Adipocyte (in vitro differentiated cells): Measurements from ENCODE around the gene DRD1.
"Not testable (repeated sequence)": the region's sequence is repeated elsewhere in the genome, so short reads cannot be mapped to it uniquely, and the experiment has no call there.

Experiments used
- DNase-seq: peaks from one replicate; pipeline ENCODE4 v3.0.0-alpha.2; 2015; ENCODE audit warnings: low read depth
- H3K27me3 ChIP-seq: replicated peaks from 2 replicates; pipeline ENCODE4 v1.7.0; 2013; ENCODE audit warnings: mild to moderate bottlenecking, low read length, moderate library complexity; ENCODE audit not compliant: control insufficient read depth, insufficient read depth
- H3K36me3 ChIP-seq: 2 replicates; pipeline ENCODE4 v1.7.0; 2013; ENCODE audit warnings: low read length, mild to moderate bottlenecking, moderate library complexity; ENCODE audit not compliant: control insufficient read depth, insufficient read depth, severe bottlenecking
- H3K4me1 ChIP-seq: 2 replicates; pipeline ENCODE4 v1.7.0; 2013; ENCODE audit warnings: mild to moderate bottlenecking, low read length, moderate library complexity; ENCODE audit not compliant: control insufficient read depth, insufficient read depth
- H3K4me3 ChIP-seq: 2 replicates; pipeline ENCODE4 v1.7.0; 2013; ENCODE audit warnings: mild to moderate bottlenecking, low read length, moderate library complexity
- H3K9ac ChIP-seq: 2 replicates; pipeline ENCODE4 v1.7.0; 2013; ENCODE audit warnings: mild to moderate bottlenecking, low read length, moderate library complexity
- H3K9me3 ChIP-seq: 2 replicates; pipeline ENCODE4 v1.7.0; 2013; ENCODE audit warnings: mild to moderate bottlenecking, low read length, moderate library complexity; ENCODE audit not compliant: control insufficient read depth

DRD1 gene

DNA sequence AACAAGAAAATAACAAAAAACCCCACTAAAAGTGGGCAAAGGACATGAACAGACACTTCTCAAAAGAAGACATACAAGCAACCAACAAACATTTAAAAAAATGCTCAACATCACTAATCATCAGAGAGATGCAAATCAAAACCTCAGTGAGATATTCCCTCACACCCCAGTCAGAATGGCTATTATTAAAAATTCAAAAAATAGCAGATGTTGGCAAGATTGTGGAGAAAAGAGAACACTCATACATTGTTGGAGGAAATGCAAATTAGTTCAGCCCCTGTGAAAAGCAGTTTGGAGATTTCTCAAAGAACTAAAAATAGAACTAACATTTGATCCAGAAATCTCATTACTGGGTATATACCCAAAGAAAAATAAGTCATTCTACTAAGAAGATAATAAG is 19.4 kb downstream of the DRD1 start:
- not testable (repeated sequence) for DNase-seq, H3K9me3 ChIP-seq, H3K4me3 ChIP-seq, H3K27me3 ChIP-seq, H3K4me1 ChIP-seq, H3K36me3 ChIP-seq, H3K9ac ChIP-seq

DNA sequence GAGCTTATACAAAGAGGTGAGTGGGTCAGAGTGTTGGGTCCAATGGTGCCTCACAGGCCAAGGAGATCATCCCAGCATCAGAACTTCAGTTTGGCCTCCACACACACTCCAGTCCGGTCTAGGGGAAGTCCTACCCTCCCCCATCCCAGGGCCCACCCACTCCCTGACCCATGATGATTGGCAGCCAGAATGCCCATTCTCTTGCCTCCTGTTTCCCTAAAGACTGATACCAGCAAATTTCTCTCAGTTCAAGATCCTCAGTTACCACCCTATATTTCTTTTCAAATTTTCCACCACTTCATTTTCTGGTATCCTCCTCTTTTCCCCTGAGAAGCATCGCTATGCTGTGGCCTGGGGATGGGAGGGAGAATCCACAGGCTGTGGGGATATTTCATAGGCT is 21.9 kb downstream of the DRD1 start:
- no peaks in the 10 kb centered on the region for H3K4me1 ChIP-seq
- no peak overlapping the region for H3K9ac ChIP-seq
- DNase-seq, result no peak
- no peak overlapping the region for H3K4me3 ChIP-seq
- peaks cover under 1% of the 10 kb centered on the region for H3K27me3 ChIP-seq
- peaks cover 8% of the 10 kb centered on the region for H3K9me3 ChIP-seq
- no peaks in the 10 kb centered on the region for H3K36me3 ChIP-seq

DNA sequence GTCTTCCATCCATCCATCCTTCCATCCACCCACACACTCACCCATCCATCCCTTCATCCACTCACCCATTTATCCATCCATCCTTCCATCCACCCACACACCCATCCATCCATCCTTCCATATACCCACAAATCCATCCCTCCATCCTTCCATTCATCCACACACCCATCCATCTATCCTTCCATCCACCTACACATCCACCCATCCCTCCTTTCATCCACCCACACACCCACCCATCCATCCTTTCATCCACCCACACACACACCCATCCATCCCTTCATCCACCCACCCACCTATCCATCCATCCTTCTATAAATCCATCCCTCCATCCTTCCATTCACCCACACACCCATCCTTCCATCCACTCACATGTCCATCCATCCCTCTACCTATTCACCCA is 23.6 kb downstream of the DRD1 start:
- Histone ChIP-seq H3K27me3 (peaks cover 8% of the 10 kb centered on the region), H3K36me3 (no peaks in the 10 kb centered on the region), H3K9ac (no peak overlapping the region), H3K9me3 (peaks cover 8% of the 10 kb centered on the region), H3K4me1 (no peaks in the 10 kb centered on the region), H3K4me3 (no peak overlapping the region)
- no peak for DNase-seq

DNA sequence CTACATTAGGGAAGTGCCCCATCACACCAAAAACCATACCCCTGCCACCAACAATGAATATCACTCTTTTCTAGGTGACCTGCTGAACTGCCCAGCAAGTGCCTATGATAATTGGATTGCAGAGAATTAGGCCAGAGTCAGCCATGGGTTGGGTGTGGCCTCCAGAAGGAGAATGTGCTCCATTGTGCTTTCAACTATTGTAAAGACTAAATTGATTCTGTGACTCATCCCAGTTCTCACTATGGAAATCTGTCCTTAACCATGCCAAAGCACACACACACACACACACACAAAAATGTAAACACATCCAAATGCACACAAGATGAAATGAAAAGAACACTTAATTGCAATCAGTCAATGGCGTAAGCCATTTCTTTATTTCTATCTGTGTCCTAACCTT is 25.7 kb downstream of the DRD1 start:
- peaks cover 6% of the 10 kb centered on the region for H3K4me1 ChIP-seq
- no peak for DNase-seq
- H3K9me3 ChIP-seq, result peaks cover 8% of the 10 kb centered on the region
- H3K9ac ChIP-seq, result no peak overlapping the region
- H3K36me3 ChIP-seq, result no peaks in the 10 kb centered on the region
- H3K4me3 ChIP-seq, result no peak overlapping the region
- peaks cover 10% of the 10 kb centered on the region for H3K27me3 ChIP-seq

DNA sequence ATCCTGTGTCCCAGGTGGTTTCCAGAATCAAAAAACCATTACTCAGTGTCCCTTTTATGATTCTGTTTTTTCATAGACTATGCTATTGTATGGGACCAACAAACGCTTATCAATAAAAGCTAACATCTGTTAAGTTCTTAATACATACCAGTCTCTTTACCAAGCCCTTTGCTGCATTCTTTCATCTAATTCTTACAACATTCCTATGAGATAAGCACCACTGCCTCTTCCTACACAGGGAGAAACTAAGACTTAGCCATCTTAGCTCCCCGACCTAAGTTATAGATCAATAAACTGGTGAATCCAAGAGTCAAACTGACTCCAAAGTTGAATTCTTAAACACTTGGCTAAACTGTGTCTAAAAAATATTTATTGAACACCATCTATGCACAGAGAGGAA is 26.6 kb downstream of the DRD1 start:
- Histone ChIP-seq H3K36me3 (no peaks in the 10 kb centered on the region), H3K9me3 (peaks cover 8% of the 10 kb centered on the region), H3K9ac (no peak overlapping the region), H3K4me3 (no peak overlapping the region), H3K27me3 (peaks cover 10% of the 10 kb centered on the region), H3K4me1 (peaks cover 6% of the 10 kb centered on the region)
- DNase-seq, result no peak

DNA sequence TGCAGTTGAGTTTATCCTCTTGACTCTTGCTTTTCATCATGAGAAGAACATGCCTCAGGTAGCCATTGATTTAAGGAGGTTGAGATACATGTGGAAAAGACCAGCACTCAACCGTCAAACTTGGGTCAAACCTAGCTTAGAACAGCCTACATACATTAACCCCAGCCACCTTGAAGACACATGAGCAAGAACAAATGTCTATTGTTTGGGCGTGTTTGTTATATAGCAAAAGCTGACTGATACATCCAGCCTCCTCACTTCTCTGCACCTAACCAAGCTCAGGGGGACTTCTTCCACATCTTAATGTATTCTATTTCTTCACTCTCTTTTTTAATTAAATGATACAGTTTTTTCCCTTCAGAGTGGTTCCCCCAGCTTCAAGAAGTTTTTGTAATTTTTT is 28.7 kb downstream of the DRD1 start:
- Histone ChIP-seq H3K4me3 (no peak overlapping the region), H3K27me3 (peaks cover 10% of the 10 kb centered on the region)

DNA sequence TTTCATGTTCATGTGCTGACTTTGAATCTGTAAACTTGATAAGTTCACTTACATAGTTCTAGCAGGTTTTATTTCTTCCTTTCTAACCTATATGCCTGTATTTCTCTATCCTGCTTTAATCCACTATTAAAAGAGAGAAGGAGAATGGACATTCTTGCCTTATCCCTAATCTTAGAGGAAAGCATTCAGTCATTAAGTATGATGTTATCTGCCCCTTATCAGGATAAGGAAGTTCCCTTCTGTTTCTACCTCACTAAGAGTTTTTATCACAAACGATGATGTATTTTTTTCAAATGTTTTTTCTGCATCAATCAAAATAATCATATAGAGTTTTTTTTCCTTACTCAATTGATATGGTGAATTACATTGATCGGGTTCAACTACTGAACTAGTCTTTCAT is 33.1 kb downstream of the DRD1 start:
- no peak for DNase-seq
- H3K4me3 ChIP-seq, result no peak overlapping the region
- no peaks in the 10 kb centered on the region for H3K36me3 ChIP-seq
- H3K9ac ChIP-seq, result no peak overlapping the region
- peaks cover 6% of the 10 kb centered on the region for H3K27me3 ChIP-seq
- H3K4me1 ChIP-seq, result peaks cover 6% of the 10 kb centered on the region
- H3K9me3 ChIP-seq, result no peaks in the 10 kb centered on the region

More for the DNA sequence above, 28.7 kb downstream of the DRD1 start:
- no peak for DNase-seq
- Histone ChIP-seq H3K9me3 (peaks cover 8% of the 10 kb centered on the region), H3K9ac (no peak overlapping the region), H3K36me3 (no peaks in the 10 kb centered on the region), H3K4me1 (peaks cover 6% of the 10 kb centered on the region)

DNA sequence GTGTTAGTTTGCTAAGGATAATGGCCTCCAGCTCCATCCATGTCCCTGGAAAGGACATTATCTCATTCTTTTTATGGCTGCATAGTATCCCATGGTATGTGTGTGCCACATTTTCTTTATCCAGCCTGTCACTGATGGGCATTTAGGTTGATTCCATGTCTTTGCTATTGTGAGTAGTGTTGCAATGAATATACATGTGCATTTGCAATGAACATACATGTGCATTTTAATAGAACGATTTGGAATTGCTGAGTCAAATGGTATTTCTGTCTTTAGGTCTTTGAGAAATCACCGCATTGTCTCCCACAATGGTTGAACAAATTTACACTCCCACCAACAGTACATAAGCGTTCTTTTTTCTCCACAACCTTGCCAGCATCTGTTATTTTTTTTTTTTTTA is 37.7 kb downstream of the DRD1 start:
- no peak for DNase-seq
- H3K27me3 ChIP-seq, result no peaks in the 10 kb centered on the region
- H3K9ac ChIP-seq, result no peak overlapping the region
- no peak overlapping the region for H3K4me3 ChIP-seq
- no peaks in the 10 kb centered on the region for H3K36me3 ChIP-seq
- no peaks in the 10 kb centered on the region for H3K4me1 ChIP-seq
- H3K9me3 ChIP-seq, result peaks cover 13% of the 10 kb centered on the region

DNA sequence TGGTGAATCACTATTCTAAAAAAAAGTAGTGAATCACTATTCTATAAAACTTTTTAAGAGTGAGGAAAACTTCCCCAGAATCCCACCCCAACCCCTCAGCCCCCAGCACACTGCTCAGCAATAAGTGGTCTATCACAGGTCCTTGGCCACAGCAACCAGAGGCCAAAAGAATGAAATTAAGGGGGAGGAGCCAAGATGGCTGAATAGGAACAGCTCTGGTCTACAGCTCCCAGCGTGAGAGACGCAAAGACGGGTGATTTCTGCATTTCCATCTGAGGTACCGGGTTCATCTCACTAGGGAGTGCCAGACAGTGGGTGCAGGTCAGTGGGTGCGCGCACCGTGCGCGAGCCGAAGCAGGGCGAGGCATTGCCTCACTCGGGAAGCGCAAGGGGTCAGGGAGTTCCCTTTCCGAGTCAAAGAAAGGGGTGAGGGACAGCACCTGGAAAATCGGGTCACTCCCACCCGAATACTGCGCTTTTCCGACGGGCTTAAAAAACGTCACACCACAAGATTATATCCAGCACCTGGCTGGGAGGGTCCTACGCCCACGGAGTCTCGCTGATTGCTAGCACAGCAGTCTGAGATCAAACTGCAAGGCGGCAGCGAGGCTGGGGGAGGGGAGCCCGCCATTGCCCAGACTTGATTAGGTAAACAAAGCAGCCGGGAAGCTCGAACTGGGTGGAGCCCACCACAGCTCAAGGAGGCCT is 46.2 kb downstream of the DRD1 start:
- not testable (repeated sequence) for DNase-seq, H3K36me3 ChIP-seq, H3K9ac ChIP-seq, H3K9me3 ChIP-seq, H3K27me3 ChIP-seq, H3K4me3 ChIP-seq
- peaks cover 13% of the 10 kb centered on the region for H3K4me1 ChIP-seq

DNA sequence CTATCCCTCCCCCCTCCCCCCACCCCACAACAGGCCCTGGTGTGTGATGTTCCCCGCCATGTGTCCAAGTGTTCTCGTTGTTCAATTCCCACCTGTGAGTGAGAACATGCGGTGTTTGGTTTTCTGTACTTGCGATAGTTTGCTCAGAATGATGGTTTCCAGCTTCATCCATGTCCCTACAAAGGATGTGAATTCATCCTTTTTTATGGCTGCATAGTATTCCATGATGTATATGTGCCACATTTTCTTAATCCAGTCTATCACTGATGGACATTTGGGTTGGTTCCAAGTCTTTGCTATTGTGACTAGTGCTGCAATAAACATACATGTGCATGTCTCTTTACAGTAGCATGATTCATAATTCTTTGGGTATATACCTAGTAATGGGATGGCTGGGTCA is 48.6 kb downstream of the DRD1 start:
- not testable (repeated sequence) for H3K9me3 ChIP-seq, H3K9ac ChIP-seq, H3K36me3 ChIP-seq, H3K27me3 ChIP-seq, H3K4me3 ChIP-seq, DNase-seq
- H3K4me1 ChIP-seq, result peaks cover 13% of the 10 kb centered on the region

DNA sequence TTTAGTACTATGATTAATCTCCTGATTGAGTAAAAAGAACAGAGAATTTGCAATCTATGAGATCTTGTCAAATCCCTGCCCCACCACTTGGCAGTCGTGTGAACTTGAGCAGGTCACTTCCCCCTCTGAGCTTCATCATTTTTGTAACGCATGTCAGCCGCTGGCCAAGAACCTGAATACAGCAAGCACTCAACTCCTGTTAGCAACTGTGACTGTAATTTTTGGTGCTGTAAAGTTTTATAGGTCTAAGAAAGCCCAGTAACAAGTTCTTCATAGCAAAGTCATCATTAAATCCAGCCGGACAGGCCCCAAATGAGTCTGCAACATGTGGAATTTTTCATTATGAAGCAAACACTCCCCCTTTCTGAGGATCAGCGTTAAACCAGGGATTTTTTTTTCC is 49.4 kb downstream of the DRD1 start:
- no peaks in the 10 kb centered on the region for H3K9me3 ChIP-seq
- peaks cover 13% of the 10 kb centered on the region for H3K4me1 ChIP-seq
- H3K9ac ChIP-seq, result no peak overlapping the region

DNA sequence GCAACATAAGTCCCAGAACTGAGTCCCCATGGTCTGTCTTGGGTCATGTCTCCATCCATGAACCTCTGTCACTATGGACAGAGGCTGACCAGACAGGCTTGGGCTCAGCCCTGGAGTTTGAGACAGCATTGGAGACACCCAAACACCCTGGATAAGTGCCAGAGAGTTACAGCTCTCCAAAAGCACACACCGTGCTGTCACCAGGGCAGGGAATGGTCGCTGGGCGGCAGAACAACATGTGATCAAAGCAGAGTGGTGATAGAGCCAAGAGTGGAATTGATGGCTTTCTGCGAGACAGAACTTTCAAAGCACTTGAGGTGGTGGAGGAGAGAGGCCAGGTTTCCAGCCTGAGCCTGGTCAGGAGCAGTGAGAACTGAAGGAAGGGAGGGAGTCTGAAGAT is 50.1 kb downstream of the DRD1 start:
- Histone ChIP-seq H3K27me3 (peaks cover 6% of the 10 kb centered on the region), H3K9ac (no peak overlapping the region), H3K4me3 (no peak overlapping the region), H3K36me3 (no peaks in the 10 kb centered on the region), H3K4me1 (peaks cover 13% of the 10 kb centered on the region), H3K9me3 (no peaks in the 10 kb centered on the region)
- DNase-seq, result no peak

More for the DNA sequence above, 49.4 kb downstream of the DRD1 start:
- H3K36me3 ChIP-seq, result no peaks in the 10 kb centered on the region
- H3K4me3 ChIP-seq, result no peak overlapping the region
- H3K27me3 ChIP-seq, result peaks cover 4% of the 10 kb centered on the region
- DNase-seq, result no peak
